Activated CD8-positive, alpha-beta memory T cell treated with anti-CD3 and anti-CD28 coated beads, Interleukin-2, amount 50 U/mL, for 1 hour (primary cell): ENCODE results near the gene MAN1C1.

ENCODE experiments used
- DNase-seq: peaks from one replicate; pipeline ENCODE4 v3.0.0-alpha.2; 2020; ENCODE audit errors: extremely low read depth

The MAN1C1 gene

DNA sequence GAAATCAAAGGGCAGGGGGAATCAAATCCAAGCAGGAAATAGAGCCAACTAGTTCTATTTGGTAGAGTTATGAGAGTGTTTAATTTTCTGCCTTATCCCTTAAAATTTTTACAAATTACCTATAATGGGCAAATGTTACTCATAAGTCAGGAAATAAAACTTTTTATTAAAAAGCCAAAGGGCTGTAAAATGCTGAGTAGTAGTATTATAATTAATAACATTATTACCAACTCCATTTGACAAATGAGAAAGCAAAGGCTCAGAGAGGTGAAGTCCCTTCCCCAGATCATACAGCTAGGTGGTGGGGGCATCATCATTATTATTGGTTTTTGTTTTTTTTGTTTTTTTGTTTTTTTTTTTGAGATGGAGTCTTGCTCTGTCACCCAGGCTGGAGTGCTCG is 186.8 kb downstream of the MAN1C1 start:
- no peak for DNase-seq

DNA sequence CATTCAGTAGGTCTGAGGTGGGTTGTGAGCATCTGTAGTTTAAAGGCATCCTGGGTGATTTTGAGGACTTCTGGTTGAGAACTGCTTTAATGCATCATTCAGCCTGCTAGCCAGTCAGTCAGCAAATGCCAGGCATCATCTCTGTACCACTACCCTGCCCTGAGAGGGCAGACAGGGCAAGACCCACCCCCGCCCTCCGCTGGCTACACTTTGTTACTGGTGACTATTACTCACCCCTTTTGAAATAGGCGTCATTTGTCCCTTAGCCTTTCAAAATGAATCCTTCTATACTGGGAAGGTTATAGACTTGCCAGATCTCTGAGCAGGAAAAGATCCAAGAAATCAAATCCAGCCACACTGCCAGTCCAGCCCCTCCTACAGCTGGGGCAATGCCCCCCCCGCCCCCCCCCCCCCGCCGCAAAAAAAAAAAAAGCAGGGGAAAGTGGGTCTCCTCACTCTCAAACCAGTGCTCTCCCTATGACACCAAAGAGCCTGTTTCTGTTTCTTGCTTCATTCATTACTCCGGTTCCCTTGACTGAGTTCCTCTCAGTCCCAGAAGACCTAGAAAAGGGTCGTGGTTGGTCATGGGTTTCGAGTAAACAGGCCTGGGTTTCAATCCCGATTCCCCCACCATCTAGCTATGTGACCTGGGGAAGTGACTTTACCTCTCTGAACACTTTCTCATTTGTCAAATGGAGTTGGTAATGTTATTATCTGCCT is 187.8 kb downstream of the MAN1C1 start:
- no peak for DNase-seq

DNA sequence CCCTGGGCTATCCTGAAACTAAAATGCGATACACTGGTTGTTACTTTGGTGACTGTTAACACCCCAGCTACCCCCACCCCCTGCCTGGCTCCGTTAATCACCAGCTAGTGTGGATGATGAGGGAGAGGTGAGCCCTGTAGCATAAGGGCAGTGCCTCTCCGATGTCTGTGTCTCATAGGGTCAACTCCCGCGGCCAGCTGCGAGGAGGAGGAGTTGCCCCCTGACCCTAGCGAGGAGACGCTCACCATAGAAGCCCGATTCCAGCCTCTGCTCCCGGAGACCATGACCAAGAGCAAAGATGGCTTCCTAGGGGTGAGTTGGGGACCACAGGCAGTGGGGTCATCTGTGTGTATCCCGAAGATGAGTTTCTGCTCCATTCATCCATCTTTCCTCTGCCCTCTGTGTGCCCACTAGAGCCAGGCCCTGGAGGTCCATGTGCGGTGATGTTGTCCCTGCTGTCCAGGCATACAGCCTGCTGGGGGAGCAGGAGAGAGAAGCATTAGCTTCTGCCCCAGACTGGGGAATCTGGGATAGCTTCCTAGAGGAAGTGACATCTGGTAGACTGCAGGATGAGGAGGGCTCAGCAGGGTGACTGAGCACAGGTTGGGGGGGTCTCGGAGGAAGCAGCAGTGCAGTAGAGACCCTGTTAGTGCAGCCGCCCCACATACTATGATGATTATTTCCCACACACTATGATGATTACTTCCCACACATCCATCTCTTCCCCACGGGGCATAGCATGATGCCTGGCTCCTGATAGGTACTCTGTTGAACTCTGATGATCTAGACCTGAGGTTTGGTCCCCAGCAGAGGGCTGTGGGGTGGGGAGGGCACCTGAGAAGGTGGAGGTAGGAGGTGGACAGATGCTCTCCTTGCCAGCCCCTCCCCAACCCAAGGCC is 188.6 kb downstream of the MAN1C1 start:
- no peak for DNase-seq

DNA sequence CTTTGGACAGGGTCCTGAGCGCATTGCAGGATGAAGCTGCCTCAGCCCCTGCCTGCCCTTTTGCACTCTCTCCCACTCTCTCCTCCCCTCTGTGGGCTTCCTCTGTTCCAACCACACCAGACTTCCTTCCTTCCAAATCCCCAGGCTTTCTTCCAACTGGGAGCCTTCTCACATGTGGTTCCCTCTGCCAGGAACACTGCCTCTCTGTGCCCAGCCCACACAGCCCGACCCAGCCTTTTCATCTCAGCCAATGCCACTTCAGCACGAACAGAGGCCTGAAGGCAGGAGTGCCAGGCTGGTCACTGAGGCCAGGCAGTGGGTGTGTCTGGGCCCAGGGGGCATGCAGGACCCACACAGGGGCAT is 189.3 kb downstream of the MAN1C1 start:
- no peak for DNase-seq

DNA sequence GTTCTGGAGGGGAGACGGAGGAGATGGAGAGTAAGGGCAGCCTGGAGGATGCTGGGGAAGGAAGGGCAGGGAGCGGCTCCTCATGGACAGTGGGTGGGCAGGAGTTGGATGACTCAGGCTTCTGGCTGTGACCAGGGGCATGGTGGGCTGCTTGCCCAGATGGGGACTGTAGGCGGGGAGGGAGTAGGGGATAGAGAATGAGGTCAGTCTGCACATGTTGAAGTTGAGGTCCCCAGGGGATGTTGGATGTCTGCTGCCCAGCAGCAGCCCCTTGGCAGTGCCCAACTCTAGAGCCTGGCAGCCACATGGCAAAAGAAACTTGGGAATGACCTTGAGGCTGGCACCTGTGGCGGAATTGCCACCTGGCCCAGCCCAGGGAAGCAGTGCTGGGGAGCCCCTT is 189.8 kb downstream of the MAN1C1 start:
- no peak for DNase-seq

DNA sequence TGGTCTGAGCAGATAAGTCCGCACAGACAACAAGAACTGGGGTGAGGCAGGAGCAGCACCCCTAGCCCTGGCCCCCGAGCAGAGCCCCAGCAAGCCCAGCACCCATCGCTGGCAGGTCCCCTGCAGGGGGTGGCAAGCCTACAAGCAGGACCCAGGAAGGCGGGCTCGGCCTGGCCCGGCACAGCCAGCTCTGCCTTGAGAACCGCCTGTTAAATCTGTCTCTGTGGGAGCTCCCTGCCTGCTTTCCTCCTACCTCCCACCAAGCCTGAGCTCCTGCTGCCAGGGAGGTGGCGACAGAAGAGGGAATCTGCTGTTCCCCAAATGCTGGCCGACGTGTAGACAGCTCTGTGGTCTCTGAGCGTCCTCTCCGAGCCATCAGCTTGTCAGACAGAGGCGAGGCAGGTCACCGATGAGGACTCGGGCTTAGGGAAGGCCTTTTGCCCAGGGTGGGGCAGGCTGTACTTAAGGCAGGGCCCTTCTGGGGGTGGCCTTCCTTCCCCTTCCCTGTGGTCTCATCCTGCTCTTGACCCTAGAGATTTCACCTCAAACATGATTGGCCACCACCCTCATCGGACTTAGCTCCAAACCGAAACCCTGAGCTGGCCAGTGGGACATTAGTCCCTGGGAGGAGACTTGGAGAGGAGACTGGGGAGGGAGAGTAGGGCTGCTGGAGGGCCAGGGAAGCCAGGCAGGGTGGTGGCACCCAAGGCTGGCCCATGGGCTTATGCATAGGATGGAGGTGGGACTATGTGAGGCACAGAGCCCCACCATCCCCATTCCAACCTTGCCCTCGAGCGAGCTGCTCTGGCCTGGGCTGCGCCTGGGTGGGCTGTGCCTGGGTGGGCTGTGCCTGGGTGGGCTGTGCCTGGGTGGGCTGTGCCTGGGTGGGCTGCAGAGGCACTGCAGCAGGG is 191.1 kb downstream of the MAN1C1 start:
- DNase-seq, result no peak

DNA sequence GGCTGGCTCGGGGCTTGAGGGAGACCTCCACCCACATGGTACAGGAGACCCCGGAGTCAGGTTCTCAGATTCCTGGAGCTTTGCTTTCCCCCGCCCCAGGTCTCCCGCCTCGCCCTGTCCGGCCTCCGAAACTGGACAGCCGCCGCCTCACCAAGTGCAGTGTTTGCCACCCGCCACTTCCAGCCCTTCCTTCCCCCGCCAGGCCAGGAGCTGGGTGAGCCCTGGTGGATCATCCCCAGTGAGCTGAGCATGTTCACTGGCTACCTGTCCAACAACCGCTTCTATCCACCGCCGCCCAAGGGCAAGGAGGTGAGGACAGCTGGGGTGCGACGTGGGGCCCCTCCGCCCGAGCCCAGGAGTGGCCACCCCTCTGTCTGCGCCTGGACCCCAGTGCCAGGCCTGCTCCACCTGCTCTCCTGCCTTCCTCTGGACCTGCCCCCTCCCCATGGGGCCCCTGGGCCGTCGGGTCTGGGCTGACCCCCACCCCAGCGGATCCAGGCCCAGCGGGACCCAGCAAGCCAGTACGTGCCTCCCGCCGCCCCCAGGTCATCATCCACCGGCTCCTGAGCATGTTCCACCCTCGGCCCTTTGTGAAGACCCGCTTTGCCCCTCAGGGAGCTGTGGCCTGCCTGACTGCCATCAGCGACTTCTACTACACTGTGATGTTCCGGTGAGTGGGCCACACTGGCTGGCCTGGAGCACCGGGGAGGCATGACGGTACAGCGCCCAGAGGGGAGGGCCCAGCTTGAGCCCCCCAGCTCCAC is 192.1 kb downstream of the MAN1C1 start:
- DNase-seq, result no peak

DNA sequence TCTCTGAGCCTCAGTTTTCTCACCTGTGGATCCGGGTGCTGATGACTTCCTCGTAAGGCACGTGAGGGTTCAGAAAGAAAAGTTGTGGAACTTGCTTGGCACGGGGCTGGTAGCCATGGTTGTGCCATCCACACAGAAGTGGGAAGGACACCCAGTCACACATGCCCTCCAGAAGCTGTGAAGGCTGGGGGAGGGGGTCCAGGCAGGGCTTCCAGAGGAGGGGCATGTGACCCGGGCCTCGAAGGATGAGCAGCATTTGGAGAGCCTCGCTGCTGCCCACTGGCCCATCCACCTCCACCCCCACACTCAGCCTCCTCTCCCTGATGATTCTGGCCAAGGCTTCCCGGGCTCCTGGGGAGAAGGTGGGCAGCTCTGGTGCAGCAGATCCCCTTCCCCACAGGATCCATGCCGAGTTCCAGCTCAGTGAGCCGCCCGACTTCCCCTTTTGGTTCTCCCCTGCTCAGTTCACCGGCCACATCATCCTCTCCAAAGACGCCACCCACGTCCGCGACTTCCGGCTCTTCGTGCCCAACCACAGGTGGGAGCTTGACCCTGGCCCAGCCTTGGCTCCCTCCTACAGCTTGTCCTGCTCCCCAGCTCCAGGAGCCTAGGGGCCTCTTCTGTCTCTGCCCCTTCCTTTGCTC is 192.8 kb downstream of the MAN1C1 start:
- DNase-seq, result no peak

DNA sequence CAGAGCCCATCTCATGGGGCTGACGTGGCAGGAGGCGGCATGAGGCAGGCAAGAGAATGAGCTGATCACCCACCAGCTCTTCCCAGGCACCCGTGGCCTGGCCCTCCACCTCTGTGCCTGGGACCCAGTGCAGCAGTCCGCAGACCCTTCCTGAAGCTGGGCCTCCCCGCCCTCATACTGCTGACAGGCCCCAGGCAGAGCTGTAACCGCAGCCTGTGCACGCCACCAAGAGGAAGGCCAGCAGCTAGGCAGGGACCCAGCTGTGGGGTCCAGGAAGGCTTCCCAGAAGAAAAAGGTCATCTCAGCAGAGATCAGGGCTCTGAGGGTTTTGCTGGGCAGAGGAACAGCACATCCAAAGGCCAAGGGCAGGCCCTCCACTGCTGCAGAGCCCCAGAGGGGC is 193.3 kb downstream of the MAN1C1 start:
- no peak for DNase-seq

DNA sequence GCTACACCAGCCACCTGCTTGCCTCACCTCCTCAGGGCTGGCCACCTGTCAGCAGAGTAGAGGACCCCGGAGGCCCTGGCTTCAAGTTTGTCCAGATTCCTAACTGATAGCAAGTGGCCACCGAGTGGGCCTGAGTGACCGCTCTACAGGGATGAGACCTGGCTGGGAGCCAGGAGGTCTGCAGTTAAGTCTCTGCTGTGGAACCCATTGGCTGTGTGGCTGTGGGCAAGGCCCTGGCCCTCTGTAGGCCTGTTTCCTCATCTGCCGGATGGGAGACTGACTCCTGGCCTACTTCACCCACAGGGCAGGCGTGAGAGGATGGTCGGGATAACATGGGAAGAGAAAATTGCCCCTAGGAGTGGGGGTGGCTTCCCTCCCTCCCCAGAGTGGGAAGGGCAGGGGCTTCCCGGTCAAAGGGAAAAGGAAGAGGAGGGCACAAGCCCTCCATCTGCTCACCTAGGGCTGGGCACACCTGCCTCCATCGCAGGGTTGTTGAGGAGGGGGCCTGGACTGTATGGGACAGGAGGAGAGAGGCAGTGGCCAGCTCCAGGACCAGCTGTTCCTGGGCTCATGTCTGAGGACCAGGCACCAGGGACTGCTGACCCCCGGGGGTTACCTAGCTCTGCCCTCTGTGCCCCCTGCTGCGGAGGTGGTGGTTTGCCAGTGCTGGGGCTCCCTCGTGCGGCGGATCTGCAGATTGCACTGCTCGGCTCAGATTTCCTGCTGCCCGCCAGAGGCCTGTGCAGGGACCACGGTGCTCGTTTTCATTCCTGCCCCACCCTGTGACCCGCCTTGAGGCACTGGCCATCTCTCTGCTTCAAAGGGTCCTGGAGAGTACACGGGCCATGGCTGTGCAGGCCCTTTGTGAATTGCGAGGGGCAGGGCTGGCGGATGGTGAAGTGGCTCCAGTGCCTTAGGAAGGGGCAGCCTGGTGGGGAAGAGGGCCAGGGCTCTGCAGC is 194.0 kb downstream of the MAN1C1 start:
- DNase-seq, result no peak

DNA sequence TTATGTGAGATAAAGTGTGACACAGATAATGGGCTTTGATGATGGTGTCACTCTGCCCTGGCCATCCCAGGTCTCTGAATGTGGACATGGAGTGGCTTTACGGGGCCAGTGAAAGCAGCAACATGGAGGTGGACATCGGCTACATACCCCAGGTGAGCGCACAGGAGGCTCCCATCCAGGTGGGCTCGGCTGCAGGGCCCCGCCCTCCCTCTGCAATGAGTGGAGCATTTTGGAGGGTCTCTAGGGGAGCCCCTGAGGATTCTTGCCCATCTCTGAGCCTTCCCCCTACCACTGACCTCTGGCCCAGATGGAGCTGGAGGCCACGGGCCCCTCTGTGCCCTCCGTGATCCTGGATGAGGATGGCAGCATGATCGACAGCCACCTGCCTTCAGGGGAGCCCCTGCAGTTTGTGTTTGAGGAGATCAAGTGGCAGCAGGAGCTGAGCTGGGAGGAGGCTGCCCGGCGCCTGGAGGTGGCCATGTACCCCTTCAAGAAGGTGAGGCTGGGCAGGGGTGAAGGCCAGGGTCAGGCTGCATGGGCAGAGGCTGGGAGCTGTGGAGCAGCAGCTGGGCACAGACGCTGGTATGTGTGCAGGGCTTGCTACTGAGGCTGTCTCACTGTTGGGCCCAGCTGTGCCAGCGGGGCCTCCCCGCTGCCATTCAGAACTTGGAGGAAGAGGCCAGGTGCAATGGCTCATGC is 194.9 kb downstream of the MAN1C1 start:
- no peak for DNase-seq

DNA sequence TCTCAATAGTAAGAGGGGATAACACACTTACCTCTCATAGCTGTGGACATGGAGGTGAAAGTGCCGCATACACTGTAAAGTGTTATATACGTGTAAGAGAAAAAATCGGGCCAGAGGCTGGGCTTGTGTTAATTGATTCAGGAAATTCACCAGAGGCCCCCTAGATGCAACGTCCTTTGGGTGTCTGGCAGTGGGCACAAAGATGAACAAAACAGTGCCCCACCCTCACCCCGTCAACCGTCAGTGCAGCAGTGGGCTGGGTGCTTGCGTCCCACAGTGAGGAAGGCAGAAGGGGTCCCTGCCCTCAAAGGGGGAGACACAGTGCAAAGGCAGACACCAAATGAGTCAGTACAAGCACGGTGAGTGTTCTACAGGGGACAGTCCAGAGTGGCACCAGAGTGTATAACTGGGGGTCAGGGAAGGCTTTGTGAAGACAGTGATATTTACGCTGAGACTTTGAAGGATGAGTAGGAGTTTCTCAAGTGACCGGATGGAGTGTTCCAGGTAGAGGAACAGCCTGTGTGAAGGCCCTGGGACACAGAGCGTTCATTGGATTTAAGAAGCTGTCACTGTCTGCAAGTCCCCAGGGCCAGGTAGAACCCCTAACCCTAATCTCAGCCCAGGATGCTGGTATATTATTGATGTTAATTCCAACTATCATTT is 196.6 kb downstream of the MAN1C1 start:
- DNase-seq, result no peak

DNA sequence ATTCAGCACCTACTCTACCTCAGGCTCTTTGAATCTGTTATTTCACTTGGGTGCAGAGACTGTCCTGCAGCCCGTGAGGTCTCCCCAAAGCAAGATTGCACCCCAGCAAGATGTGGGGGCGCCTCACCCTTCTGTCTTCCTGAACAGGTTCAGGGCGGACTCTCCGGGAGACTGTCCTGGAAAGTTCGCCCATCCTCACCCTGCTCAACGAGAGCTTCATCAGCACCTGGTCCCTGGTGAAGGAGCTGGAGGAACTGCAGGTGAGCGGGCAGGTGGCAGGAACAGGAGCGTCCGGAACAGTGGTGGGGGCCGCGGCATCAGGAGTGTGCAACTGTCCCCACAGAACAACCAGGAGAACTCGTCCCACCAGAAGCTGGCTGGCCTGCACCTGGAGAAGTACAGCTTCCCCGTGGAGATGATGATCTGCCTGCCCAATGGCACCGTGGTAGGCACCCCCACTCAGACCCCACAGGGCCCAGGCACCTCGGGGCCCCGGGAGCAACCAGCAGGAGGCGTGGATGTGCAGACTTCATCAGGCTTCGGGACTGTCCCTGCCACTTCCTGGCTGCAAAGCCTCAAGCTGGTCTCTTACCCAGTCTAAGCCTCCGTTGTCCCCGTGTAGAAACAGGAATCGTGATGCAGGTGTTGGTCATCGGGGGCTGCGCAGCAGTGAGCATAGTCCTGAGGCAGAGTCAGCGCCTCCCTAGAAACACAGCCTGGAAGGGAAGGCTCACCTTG is 197.3 kb downstream of the MAN1C1 start:
- no peak for DNase-seq

DNA sequence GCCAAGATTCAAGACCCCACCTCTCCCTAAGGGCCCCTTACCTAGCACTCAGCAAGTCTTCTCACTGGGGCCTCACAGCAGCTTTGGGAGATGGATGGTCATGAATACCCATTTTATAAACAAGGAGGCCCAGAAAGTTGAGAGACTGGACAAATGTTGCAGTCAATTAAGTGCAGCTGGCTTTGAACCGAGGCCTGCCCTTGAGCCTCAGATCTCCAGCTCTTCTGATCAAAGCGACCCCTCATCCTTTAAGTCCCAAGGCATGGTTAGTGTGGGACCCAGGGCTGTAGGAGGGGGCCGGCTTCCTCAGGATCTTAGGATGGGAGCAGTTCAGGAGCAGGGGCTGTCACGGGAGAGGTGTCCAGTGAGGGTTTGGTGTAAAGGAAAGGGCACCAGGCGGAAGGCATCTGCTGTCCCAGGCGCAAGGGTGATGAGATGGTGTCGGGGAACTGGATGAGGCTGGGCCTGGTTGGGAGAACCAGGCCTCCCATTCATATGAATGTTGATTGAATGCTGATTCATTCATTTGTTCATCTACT is 198.0 kb downstream of the MAN1C1 start:
- DNase-seq, result no peak

DNA sequence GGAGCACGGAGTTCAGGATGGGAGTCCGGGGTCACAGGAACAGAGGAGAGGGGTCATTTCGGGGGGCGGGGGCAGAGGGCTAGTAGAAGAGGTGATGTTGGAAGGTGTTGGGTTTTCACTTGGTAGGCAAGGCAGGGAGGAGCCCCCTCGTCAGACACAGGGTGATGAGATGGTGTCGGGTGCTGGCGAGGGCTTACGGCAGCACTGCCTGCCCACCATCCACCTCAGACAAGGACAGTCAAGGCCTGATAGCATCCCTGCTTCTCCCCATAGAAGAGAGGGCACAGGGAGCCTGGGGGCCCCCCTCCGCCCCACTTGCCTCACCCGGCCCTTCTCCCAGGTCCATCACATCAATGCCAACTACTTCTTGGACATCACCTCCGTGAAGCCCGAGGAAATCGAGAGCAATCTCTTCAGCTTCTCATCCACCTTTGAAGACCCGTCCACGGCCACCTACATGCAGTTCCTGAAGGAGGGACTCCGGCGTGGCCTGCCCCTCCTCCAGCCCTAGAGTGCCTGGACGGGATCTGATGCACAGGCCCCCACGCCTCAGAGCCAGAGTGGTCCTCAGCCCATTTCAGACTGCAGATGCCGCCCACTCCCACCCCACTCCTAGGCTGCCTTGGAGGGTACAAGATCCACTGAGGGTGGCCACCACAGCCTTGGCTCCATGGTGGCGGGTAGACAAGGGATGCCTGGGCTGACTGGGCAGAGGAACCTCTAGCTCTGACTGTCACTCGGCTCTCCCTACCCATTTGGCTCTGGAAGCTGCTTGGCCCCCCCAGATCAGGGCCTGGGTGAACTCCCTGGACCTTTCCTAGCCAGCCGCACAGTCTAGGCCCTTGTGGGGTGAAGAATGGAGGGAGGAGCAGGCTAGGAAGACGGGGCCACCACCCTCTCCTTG is 198.9 kb downstream of the MAN1C1 start:
- no peak for DNase-seq

DNA sequence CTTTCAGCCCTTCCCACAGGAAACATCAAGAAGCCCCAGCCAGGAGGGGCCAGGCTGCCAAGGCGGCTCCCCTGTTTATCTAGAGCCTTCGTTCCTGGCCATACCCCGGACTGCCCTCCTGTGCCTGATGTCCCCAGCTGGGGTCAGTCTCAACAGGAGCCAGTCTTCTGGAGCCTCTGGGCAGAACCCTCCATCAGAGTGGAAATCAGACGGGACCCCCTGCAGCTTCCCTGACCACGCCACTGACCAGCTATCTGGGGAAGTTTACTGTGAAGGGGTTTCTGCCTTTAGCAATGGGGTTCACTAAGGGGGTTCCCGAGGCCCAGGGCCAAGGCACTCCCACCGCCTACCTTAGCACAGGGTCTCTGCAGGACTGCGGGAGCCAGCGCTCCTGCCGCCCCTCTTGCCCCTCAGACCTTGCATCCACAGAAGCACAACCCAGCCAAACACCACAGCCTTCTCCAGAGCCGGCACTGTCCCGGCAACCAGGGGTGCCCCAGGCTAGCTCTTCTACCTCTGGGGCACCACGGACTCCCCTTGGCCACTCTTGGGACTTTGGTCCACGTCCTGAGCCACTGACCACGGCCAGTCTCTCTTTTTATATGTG is 199.6 kb downstream of the MAN1C1 start:
- DNase-seq, result no peak
